ENCODE results near the gene PNCK.

PNCK gene

GRCh38 chrX:153657161-153657560 lies 16.5 kb downstream of the PNCK start:
- no peak for DNase-seq

GRCh38 chrX:153653556-153653955 lies 20.1 kb downstream of the PNCK start:
- DNase-seq, result no peak

GRCh38 chrX:153651540-153652079 lies 22.0 kb downstream of the PNCK start:
- no peak for DNase-seq

GRCh38 chrX:153650959-153651358 lies 22.7 kb downstream of the PNCK start:
- DNase-seq, result no peak

- no peak for DNase-seq
These were observed 23.5 kb downstream of the PNCK start for GRCh38 chrX:153649915-153650782.

- DNase-seq, result peak; percentile 24
These were observed 24.3 kb downstream of the PNCK start for GRCh38 chrX:153649178-153649914.

GRCh38 chrX:153648358-153649177 lies 25.0 kb downstream of the PNCK start:
- no peak for DNase-seq

GRCh38 chrX:153647461-153648357 lies 25.9 kb downstream of the PNCK start:
- no peak for DNase-seq

- no peak for DNase-seq
These were observed 26.8 kb downstream of the PNCK start, which contains the start of gene DUSP9 for GRCh38 chrX:153646620-153647373. DUSP9 (plus strand) TSS chrX:153647203; CDS start chrX:153647954, 751 bp downstream.

GRCh38 chrX:153645921-153646488 lies 27.6 kb downstream of the PNCK start:
- DNase-seq, result no peak

GRCh38 chrX:153645151-153645550 lies 28.5 kb downstream of the PNCK start:
- no peak for DNase-seq

- no peak for DNase-seq
These were observed 29.1 kb downstream of the PNCK start for GRCh38 chrX:153644356-153645125.

GRCh38 chrX:153643431-153644351 lies 29.9 kb downstream of the PNCK start:
- no peak for DNase-seq

GRCh38 chrX:153642655-153643430 lies 30.8 kb downstream of the PNCK start:
- DNase-seq, result no peak

GRCh38 chrX:153642051-153642654 lies 31.5 kb downstream of the PNCK start:
- no peak for DNase-seq

GRCh38 chrX:153641627-153642026 lies 32.0 kb downstream of the PNCK start:
- DNase-seq, result no peak
